H1 (cell line): ENCODE data around the gene RGS6. TPM values are rescaled to one million over a fixed set of nuclear protein-coding genes. Genes with fewer than 3 reads are reported as not detected.

Experiments used
- CTCF ChIA-PET: fragments of 300-600 bp; sonication (Branson Sonifier 250); formaldehyde crosslinking; loops from one replicate; lab custom pipeline; 2021; ENCODE audit not compliant: partially characterized antibody; lab: Charles Lee
- POLR2A ChIA-PET: fragments of 300-600 bp; sonication (Branson Sonifier 250); formaldehyde crosslinking; loops from one replicate; lab custom pipeline; 2021; ENCODE audit warnings: inconsistent platforms; ENCODE audit not compliant: partially characterized antibody; lab: Charles Lee
- DNase-seq, 2 experiments: peaks; one replicate each; pipeline versions ENCODE4 v3.0.0 to v3.0.0-alpha.2; 2010 to 2022; ENCODE audit warnings: low spot score in 2 of 2, low read depth in 1 of 2, mixed read lengths in 1 of 2
- FAIRE-seq: peaks from 2 replicates; lab custom pipeline; 2011; peaks lifted over from hg19 to GRCh38; lab: Jason Lieb, UNC
- H2AFZ ChIP-seq: 2 replicates; pipeline ENCODE4 v1.8.1; 2012; ENCODE audit warnings: low read length, inconsistent platforms
- H2AK5ac ChIP-seq: 2 replicates; pipeline ENCODE4 v1.6.1; 2013; ENCODE audit warnings: low read depth, low read length
- H2BK120ac ChIP-seq: replicated peaks from 2 replicates; pipeline ENCODE3; 2013; ENCODE audit warnings: low read depth, low read length, inconsistent platforms
- H2BK12ac ChIP-seq: 2 replicates; pipeline ENCODE4 v1.6.1; 2013; ENCODE audit warnings: low read depth, low read length
- H2BK15ac ChIP-seq: 2 replicates; pipeline ENCODE4 v1.6.1; 2013; ENCODE audit warnings: low read length
- H2BK20ac ChIP-seq: 2 replicates; pipeline ENCODE4 v1.6.1; 2013; ENCODE audit warnings: low read length
- H2BK5ac ChIP-seq: 2 replicates; pipeline ENCODE4 v1.6.1; 2013; ENCODE audit warnings: low read depth, low read length
- H3K14ac ChIP-seq: 2 replicates; pipeline ENCODE4 v1.6.1; 2013; ENCODE audit warnings: inconsistent platforms; ENCODE audit not compliant: insufficient read length
- H3K18ac ChIP-seq: 2 replicates; pipeline ENCODE4 v1.6.1; 2013; ENCODE audit warnings: low read length; ENCODE audit errors: extremely low read depth
- H3K23ac ChIP-seq: 2 replicates; pipeline ENCODE4 v1.6.1; 2013; ENCODE audit warnings: inconsistent platforms; ENCODE audit not compliant: insufficient read length
- H3K23me2 ChIP-seq: 2 replicates; pipeline ENCODE4 v1.6.1; 2013; ENCODE audit warnings: low read depth, low read length
- H3K27ac ChIP-seq: 2 replicates; pipeline ENCODE4 v1.6.1; 2011; ENCODE audit warnings: low read depth, low read length, inconsistent platforms
- H3K27me3 ChIP-seq, 4 experiments: replicated peaks in 1 of 4; 1 replicate in 1 of 4; 2 replicates in 3 of 4; pipeline versions ENCODE4 v1.6.1 to v1.8.1; 2011 to 2013; ENCODE audit warnings: low read length in 3 of 4, mild to moderate bottlenecking in 3 of 4, inconsistent platforms in 2 of 4, mixed read lengths in 2 of 4, moderate library complexity in 1 of 4; ENCODE audit not compliant: control insufficient read depth in 3 of 4, insufficient read depth in 3 of 4; ENCODE audit errors: extremely low read depth in 1 of 4
- H3K36me3 ChIP-seq, 4 experiments: 2 replicates each; pipeline versions ENCODE4 v1.6.1 to v1.8.1; 2011 to 2013; ENCODE audit warnings: mild to moderate bottlenecking in 4 of 4, low read length in 3 of 4, moderate library complexity in 2 of 4, control low read depth in 1 of 4, inconsistent platforms in 1 of 4; ENCODE audit not compliant: insufficient read depth in 4 of 4, control insufficient read depth in 2 of 4
- H3K4ac ChIP-seq: replicated peaks from 2 replicates; pipeline ENCODE3; 2013; ENCODE audit warnings: low read length, low read depth, mixed read lengths, inconsistent platforms; ENCODE audit not compliant: insufficient read length
- H3K4me1 ChIP-seq, 4 experiments: replicated peaks in 1 of 4; 1 replicate in 1 of 4; 2 replicates in 3 of 4; pipeline versions ENCODE4 v1.6.1 to v1.8.1; 2011 to 2013; ENCODE audit warnings: low read length in 3 of 4, inconsistent platforms in 2 of 4, mixed read lengths in 1 of 4; ENCODE audit not compliant: insufficient read depth in 4 of 4, control insufficient read depth in 3 of 4
- H3K4me2 ChIP-seq, 2 experiments: 2 replicates each; pipeline versions ENCODE4 v1.6.1 to v1.8.1; 2011 to 2013; ENCODE audit warnings: low read depth in 2 of 2, low read length in 2 of 2, control low read depth in 1 of 2, inconsistent platforms in 1 of 2, mild to moderate bottlenecking in 1 of 2; ENCODE audit not compliant: insufficient read depth in 1 of 2
- H3K4me3 ChIP-seq, 4 experiments: fragments of 200-600, 300-600 bp in 1 of 4; sonication (generic), shearing (Covaris generic), sonication (Bioruptor Twin) in 1 of 4; 2 replicates each; pipeline versions ENCODE4 v1.5.1 to v1.8.1; 2011 to 2016; ENCODE audit warnings: low read length in 4 of 4, low read depth in 3 of 4, control low read depth in 2 of 4, inconsistent platforms in 2 of 4, mild to moderate bottlenecking in 2 of 4, mixed read lengths in 1 of 4, moderate library complexity in 1 of 4; ENCODE audit not compliant: insufficient read depth in 2 of 4; ENCODE audit errors: extremely low read depth in 1 of 4
- H3K56ac ChIP-seq: replicated peaks from 2 replicates; pipeline ENCODE3; 2013; ENCODE audit warnings: low read depth, mild to moderate bottlenecking, mixed read lengths, low read length, inconsistent platforms; ENCODE audit not compliant: insufficient read length
- H3K79me1 ChIP-seq: 2 replicates; pipeline ENCODE4 v1.6.1; 2013; ENCODE audit warnings: low read depth, low read length, control low read depth
- H3K79me2 ChIP-seq, 2 experiments: 2 replicates each; pipeline versions ENCODE4 v1.6.1 to v1.8.1; 2012 to 2013; ENCODE audit warnings: low read length in 2 of 2, mild to moderate bottlenecking in 2 of 2, inconsistent platforms in 1 of 2; ENCODE audit not compliant: insufficient read depth in 2 of 2, control insufficient read depth in 1 of 2
- H3K9ac ChIP-seq, 4 experiments: replicated peaks in 1 of 4; 1 replicate in 1 of 4; 2 replicates in 3 of 4; pipeline versions ENCODE4 v1.6.1 to v1.8.1; 2011 to 2013; ENCODE audit warnings: low read depth in 3 of 4, low read length in 3 of 4, control low read depth in 2 of 4, mild to moderate bottlenecking in 2 of 4, moderate library complexity in 2 of 4, inconsistent platforms in 1 of 4; ENCODE audit errors: extremely low read depth in 1 of 4
- H3K9me3 ChIP-seq, 2 experiments: 2 replicates each; pipeline versions ENCODE4 v1.6.1 to v1.8.1; 2012 to 2013; ENCODE audit warnings: mild to moderate bottlenecking in 2 of 2, moderate library complexity in 2 of 2, control low read depth in 1 of 2, inconsistent platforms in 1 of 2, low read depth in 1 of 2, low read length in 1 of 2, mixed read lengths in 1 of 2; ENCODE audit not compliant: insufficient read depth in 2 of 2
- H4K20me1 ChIP-seq, 2 experiments: replicated peaks in 1 of 2; 2 replicates each; pipeline versions ENCODE3 to v1.8.1; 2011 to 2013; ENCODE audit warnings: inconsistent platforms in 2 of 2, low read length in 2 of 2, mild to moderate bottlenecking in 1 of 2; ENCODE audit not compliant: insufficient read depth in 2 of 2, control insufficient read depth in 1 of 2
- H4K5ac ChIP-seq: 2 replicates; pipeline ENCODE4 v1.6.1; 2013; ENCODE audit warnings: low read length, low read depth, mixed read lengths, inconsistent platforms; ENCODE audit not compliant: insufficient read length
- H4K8ac ChIP-seq: 2 replicates; pipeline ENCODE4 v1.8.0; 2013; ENCODE audit warnings: mild to moderate bottlenecking, moderate library complexity, low read length, inconsistent platforms; ENCODE audit not compliant: insufficient read depth; ENCODE audit errors: extremely low read depth
- H4K91ac ChIP-seq: replicated peaks from 2 replicates; pipeline ENCODE3; 2013; ENCODE audit warnings: low read length, mixed read lengths, inconsistent platforms; ENCODE audit not compliant: insufficient read length
- BACH1 ChIP-seq: IDR thresholded peaks from 2 replicates; pipeline ENCODE4 v1.6.1; 2012; ENCODE audit warnings: low read length, improper control_type of control experiment
- EZH2 ChIP-seq: fragments of 200-600 bp; sonication (generic); IDR thresholded peaks from 2 replicates; pipeline ENCODE4 v1.7.1; 2012; ENCODE audit warnings: low read depth, mild to moderate bottlenecking, moderate library complexity, low read length, inconsistent platforms; ENCODE audit not compliant: severe bottlenecking
- JUN ChIP-seq: IDR thresholded peaks from 2 replicates; pipeline ENCODE4 v1.6.1; 2011; ENCODE audit warnings: low read depth, mild to moderate bottlenecking, improper control_type of control experiment, low read length
- KDM1A ChIP-seq: fragments of 200-600, 300-600 bp; sonication (generic); IDR thresholded peaks from 2 replicates; pipeline ENCODE4 v1.7.1; 2016; ENCODE audit warnings: mild to moderate bottlenecking, low read length, borderline replicate concordance
- KDM4A ChIP-seq: IDR thresholded peaks from one replicate; pipeline ENCODE4 v1.7.1; 2012; ENCODE audit warnings: low read depth, mild to moderate bottlenecking, moderate library complexity, low read length, inconsistent platforms; ENCODE audit not compliant: severe bottlenecking
- MAFK ChIP-seq: IDR thresholded peaks from 2 replicates; pipeline ENCODE4 v1.6.1; 2012; ENCODE audit warnings: low read depth, mild to moderate bottlenecking, improper control_type of control experiment, low read length
- NRF1 ChIP-seq: IDR thresholded peaks from 2 replicates; pipeline ENCODE4 v1.6.1; 2011; ENCODE audit warnings: mild to moderate bottlenecking, low read depth, low read length, improper control_type of control experiment
- RBBP5 ChIP-seq: IDR thresholded peaks from 2 replicates; pipeline ENCODE4 v1.7.1; 2012; ENCODE audit warnings: low read depth, mild to moderate bottlenecking, inconsistent platforms, low read length, moderate library complexity, borderline replicate concordance
- SRF ChIP-seq: IDR thresholded peaks from 2 replicates; pipeline ENCODE4 v1.6.1; 2011; ENCODE audit warnings: mild to moderate bottlenecking, low read depth, low read length, moderate library complexity
- TAF7 ChIP-seq: optimal IDR thresholded peaks from 2 replicates; pipeline ENCODE3; 2011; ENCODE audit warnings: low read depth, mild to moderate bottlenecking, inconsistent platforms, low read length, moderate library complexity, borderline replicate concordance
- WGBS, 2 experiments: shearing (Covaris generic) in 1 of 2; methylation state at CpG; one replicate each; pipeline versions ENCODE4 v1.1.6 to v1.1.7; 2013 to 2015; ENCODE audit warnings: low lambda C conversion rate in 2 of 2, mixed read lengths in 2 of 2, inconsistent platforms in 1 of 2, low coverage in 1 of 2, missing lambda C conversion rate in 1 of 2; ENCODE audit not compliant: insufficient replicate concordance in 2 of 2, insufficient coverage in 1 of 2, insufficient read length in 1 of 2; ENCODE audit errors: extremely low coverage in 1 of 2, missing lambda C conversion rate in 1 of 2; 5-methylcytosine and 5-hydroxymethylcytosine counted together
- polyA plus RNA-seq, 7 experiments: library from polyadenylated mRNA; depleted of rRNA in 3 of 7; stranded (reverse) in 5 of 7; unstranded in 2 of 7; fragments of >200 nt in 5 of 7; fragments of 200-250 nt in 2 of 7; gene quantifications; 1 replicate in 5 of 7; 2 replicates in 1 of 7; 4 replicates in 1 of 7; pipeline versions ENCODE4 v1.2.1 to v1.2.3, GENCODE V29; 2011 to 2013; ENCODE audit warnings: missing spikeins in 2 of 7, mixed read lengths in 2 of 7
- total RNA-seq: library from RNA; stranded (reverse); fragmentation: NEBNext Ultra II Directional; extraction: Animal tissue kit (Norgen Biotek cat#: 25700); gene quantifications from 2 replicates; pipeline ENCODE4 v1.2.1, GENCODE V29; 2021
- TF ChIP-seq, protein P1 (sequence below): IDR thresholded peaks from 2 replicates; pipeline ENCODE4 v1.6.1; 2012; ENCODE audit warnings: low read length, inconsistent platforms
- TF ChIP-seq, protein P2 (sequence below): IDR thresholded peaks from 2 replicates; pipeline ENCODE4 v1.6.1; 2012; ENCODE audit warnings: inconsistent platforms

The RGS6 gene
- total and polyA plus RNA-seq, 2 of the 8 experiments (the other 6 are each of a cell fraction or from before 2014, with no cell fraction given): 0.26 to 1.1 TPM

DNA sequence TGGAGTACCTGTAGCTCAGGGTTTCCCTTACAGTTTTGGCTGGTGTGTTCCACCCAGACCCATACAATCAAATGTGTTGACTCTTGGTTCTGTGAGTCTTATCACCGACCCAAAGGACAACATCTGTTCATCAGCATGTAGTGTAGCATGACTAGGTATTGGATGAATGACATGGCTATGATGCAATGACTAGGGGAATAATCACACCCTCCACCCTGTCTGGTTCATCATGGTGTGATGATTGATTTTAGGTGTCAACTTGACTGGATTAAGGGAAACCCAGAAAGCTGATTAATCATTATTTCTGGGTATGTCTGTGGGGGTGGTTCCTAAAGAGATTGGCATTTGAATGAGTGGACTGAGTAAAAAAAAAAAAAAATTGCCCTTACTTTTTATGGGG is 650.4 kb downstream of the RGS6 start:
- no peak overlapping the region for H2AK5ac ChIP-seq
- no peak for TF ChIP-seq SRF
- TF ChIP-seq RBBP5: no peak
- TF ChIP-seq KDM1A: no peak
- TF ChIP-seq, protein P1, sequence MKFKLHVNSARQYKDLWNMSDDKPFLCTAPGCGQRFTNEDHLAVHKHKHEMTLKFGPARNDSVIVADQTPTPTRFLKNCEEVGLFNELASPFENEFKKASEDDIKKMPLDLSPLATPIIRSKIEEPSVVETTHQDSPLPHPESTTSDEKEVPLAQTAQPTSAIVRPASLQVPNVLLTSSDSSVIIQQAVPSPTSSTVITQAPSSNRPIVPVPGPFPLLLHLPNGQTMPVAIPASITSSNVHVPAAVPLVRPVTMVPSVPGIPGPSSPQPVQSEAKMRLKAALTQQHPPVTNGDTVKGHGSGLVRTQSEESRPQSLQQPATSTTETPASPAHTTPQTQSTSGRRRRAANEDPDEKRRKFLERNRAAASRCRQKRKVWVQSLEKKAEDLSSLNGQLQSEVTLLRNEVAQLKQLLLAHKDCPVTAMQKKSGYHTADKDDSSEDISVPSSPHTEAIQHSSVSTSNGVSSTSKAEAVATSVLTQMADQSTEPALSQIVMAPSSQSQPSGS: no peak
- no peak for TF ChIP-seq MAFK
- TF ChIP-seq TAF7: no peak
- TF ChIP-seq NRF1: no peak
- TF ChIP-seq EZH2: no peak
- TF ChIP-seq, protein P2, sequence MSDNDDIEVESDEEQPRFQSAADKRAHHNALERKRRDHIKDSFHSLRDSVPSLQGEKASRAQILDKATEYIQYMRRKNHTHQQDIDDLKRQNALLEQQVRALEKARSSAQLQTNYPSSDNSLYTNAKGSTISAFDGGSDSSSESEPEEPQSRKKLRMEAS: no peak
- TF ChIP-seq KDM4A: no peak
- TF ChIP-seq BACH1: no peak
- TF ChIP-seq JUN: no peak

More for the DNA sequence above, 650.4 kb downstream of the RGS6 start:
- Histone ChIP-seq H3K4me3 (no peak overlapping the region), H2BK5ac (no peak overlapping the region), H3K9me3 (no peaks in the 10 kb centered on the region), H2BK15ac (no peak overlapping the region), H3K27me3 (no peaks in the 10 kb centered on the region), H3K79me2 (no peaks in the 10 kb centered on the region), H3K18ac (no peak overlapping the region), H3K23ac (no peak overlapping the region), H2BK12ac (no peak overlapping the region), H4K91ac (no peak overlapping the region), H2AFZ (no peak overlapping the region), H3K27ac (no peak overlapping the region), H2BK120ac (no peak overlapping the region), H2BK20ac (no peak overlapping the region), H4K8ac (no peak overlapping the region), H3K36me3 (no peaks in the 10 kb centered on the region), H4K5ac (no peak overlapping the region), H3K4ac (no peak overlapping the region), H3K14ac (no peak overlapping the region), H3K56ac (no peak overlapping the region), H3K4me1 (no peaks in the 10 kb centered on the region), H3K4me2 (no peak overlapping the region), H3K23me2 (no peaks in the 10 kb centered on the region), H4K20me1 (no peaks in the 10 kb centered on the region), H3K79me1 (no peaks in the 10 kb centered on the region), H3K9ac (no peak overlapping the region)
- ChIA-PET POLR2A (no interaction called here), CTCF (interaction anchor here (0.6 to 1.2 kb wide), 2 partner anchors 29 to 35 kb away, joined by 4 to 5 read pairs; no protein-coding TSS in a partner anchor)
- DNase-seq (no peak), FAIRE-seq (no peak)
- 94% methylated on average over 1 of the region's 1 CpG; no CpG with 5 or more reads in 1 of the 2 experiments for WGBS, 2 experiments
